Tibial nerve (tissue), 4 donors: ENCODE results near the gene GRIFIN. TPM values are rescaled to one million over a fixed set of nuclear protein-coding genes. Genes with fewer than 3 reads are reported as not detected.

Experiments
- DNase-seq, 2 donors: peaks; one replicate each; pipeline ENCODE4 v3.0.0-alpha.2; 2019; ENCODE audit warnings: low spot score in 2 of 2
- H3K27ac ChIP-seq, 4 donors: fragments of 200-600 bp; sonication (generic) in 3 of 4; one replicate each; pipeline ENCODE4 v1.5.1; 2017 to 2019; ENCODE audit warnings: mild to moderate bottlenecking in 1 of 4
- H3K27me3 ChIP-seq, 2 donors: fragments of 200-600 bp; sonication (generic) in 1 of 2; one replicate each; pipeline versions ENCODE4 v1.5.1 to v1.6.0; 2017 to 2019
- H3K36me3 ChIP-seq, 3 donors: fragments of 200-600 bp; sonication (generic); one replicate each; pipeline ENCODE4 v1.5.1; 2018 to 2019
- H3K4me1 ChIP-seq, 4 donors: fragments of 200-600 bp; sonication (generic) in 3 of 4; one replicate each; pipeline ENCODE4 v1.5.1; 2017 to 2019
- H3K4me3 ChIP-seq, 4 donors: fragments of 200-600 bp; sonication (generic) in 3 of 4; one replicate each; pipeline ENCODE4 v1.5.1; 2017 to 2019; ENCODE audit warnings: mild to moderate bottlenecking in 1 of 4, moderate library complexity in 1 of 4
- H3K9me3 ChIP-seq, 4 donors: fragments of 200-600 bp; sonication (generic) in 3 of 4; one replicate each; pipeline ENCODE4 v1.5.1; 2017 to 2019
- EP300 ChIP-seq, 2 donors: sonication (generic); formaldehyde crosslinking; IDR thresholded peaks; one replicate each; pipeline ENCODE4 v1.6.1; 2017; ENCODE audit warnings: antibody characterized with exemption in 2 of 2, mild to moderate bottlenecking in 1 of 2
- POLR2A ChIP-seq, 2 donors: fragments of 450-650 bp; IDR thresholded peaks; one replicate each; pipeline ENCODE4 v1.6.1; 2017; ENCODE audit warnings: antibody characterized with exemption in 2 of 2, mild to moderate bottlenecking in 2 of 2, moderate library complexity in 2 of 2
- WGBS, 2 donors: methylation state at CpG; one replicate each; pipeline ENCODE4 v1.1.5; 2018; 5-methylcytosine and 5-hydroxymethylcytosine counted together
- total RNA-seq, 4 donors: library from RNA; depleted of rRNA; stranded (reverse); fragments of >200 nt; gene quantifications; one replicate each; pipeline ENCODE4 v1.1.0, GENCODE V29; 2016
- TF ChIP-seq, protein P1 (sequence below), 5 experiments: fragments of 200-600 bp in 3 of 5; fragments of 450-650 bp in 2 of 5; sonication (generic) in 3 of 5; IDR thresholded peaks; one replicate each; pipeline ENCODE4 v1.5.1; 2016 to 2019; ENCODE audit warnings: antibody characterized with exemption in 5 of 5, mild to moderate bottlenecking in 3 of 5, moderate library complexity in 2 of 5

The GRIFIN gene
- total RNA-seq, 4 donors from 2014 or later, result not detected

DNA sequence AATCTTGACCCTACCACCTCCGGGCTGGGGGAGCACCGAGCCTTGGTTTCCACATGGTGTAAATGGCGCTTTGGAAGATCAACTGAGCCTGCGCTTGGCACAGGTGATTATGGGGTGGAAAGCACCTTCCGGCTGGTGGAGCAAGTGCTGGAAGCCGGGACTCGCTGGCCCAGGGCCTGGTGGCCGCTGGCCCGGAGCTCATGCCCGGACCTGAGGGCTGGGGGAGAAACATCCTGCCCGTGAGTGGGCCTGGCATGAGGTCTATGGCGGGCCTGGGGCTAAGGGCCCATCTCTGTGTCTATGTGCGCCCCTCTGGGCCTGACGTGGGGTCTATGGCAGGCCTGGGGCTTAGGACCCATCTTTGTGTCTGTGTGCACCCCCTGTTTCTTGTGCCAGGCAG is 29.2 kb upstream of the GRIFIN start:
- H3K36me3 ChIP-seq, result no peaks in the 10 kb centered on the region
- no peak overlapping the region for H3K4me3 ChIP-seq
- no peak overlapping the region for H3K27ac ChIP-seq
- H3K27me3 ChIP-seq, result peaks cover 0 to 4% of the 10 kb centered on the region in 2 donors
- DNase-seq, result no peak
- TF ChIP-seq EP300 (IDR thresholded peaks at IDR 0.05) (no peak), POLR2A (IDR thresholded peaks at IDR 0.05) (no peak)
- TF ChIP-seq, protein P1, sequence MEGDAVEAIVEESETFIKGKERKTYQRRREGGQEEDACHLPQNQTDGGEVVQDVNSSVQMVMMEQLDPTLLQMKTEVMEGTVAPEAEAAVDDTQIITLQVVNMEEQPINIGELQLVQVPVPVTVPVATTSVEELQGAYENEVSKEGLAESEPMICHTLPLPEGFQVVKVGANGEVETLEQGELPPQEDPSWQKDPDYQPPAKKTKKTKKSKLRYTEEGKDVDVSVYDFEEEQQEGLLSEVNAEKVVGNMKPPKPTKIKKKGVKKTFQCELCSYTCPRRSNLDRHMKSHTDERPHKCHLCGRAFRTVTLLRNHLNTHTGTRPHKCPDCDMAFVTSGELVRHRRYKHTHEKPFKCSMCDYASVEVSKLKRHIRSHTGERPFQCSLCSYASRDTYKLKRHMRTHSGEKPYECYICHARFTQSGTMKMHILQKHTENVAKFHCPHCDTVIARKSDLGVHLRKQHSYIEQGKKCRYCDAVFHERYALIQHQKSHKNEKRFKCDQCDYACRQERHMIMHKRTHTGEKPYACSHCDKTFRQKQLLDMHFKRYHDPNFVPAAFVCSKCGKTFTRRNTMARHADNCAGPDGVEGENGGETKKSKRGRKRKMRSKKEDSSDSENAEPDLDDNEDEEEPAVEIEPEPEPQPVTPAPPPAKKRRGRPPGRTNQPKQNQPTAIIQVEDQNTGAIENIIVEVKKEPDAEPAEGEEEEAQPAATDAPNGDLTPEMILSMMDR (IDR thresholded peaks at IDR 0.05), result no peak
- no peaks in the 10 kb centered on the region for H3K9me3 ChIP-seq
- 85 to 100% methylated on average over 4 to 13 of the region's 14 CpGs for WGBS, 2 donors
- H3K4me1 ChIP-seq, result peaks cover 0 to 23% (median 13%) of the 10 kb centered on the region in 4 donors

DNA sequence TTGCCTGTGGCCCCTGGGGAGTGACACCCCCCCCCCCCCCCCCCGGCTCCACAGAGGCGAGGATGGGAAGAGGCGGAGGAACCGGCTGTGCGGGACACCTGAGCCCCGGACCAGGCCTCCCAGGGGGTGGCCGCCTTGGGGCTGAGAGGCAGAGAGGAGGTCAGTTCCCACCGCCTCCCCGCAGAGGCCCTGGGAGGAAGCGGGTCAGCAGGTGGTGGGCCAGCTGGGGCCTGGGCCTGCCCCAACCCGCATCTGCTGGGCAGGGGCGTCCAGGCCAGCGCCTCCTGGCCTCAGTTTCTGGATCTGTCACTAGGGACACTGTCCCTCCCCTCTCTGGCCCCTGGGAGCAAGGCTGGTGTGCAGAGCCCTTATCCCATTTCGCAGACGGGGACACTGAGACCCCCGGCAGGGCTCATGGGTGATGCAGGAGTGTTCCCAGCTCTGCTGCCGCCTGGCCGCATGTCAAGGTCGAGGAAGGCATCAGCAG is 28.7 kb upstream of the GRIFIN start:
- Histone ChIP-seq H3K9me3 (no peaks in the 10 kb centered on the region), H3K4me1 (peaks cover 0 to 22% (median 12%) of the 10 kb centered on the region in 4 donors), H3K36me3 (no peaks in the 10 kb centered on the region), H3K27me3 (peaks cover 0 to 4% of the 10 kb centered on the region in 2 donors), H3K4me3 (no peak overlapping the region), H3K27ac (no peak overlapping the region)
- DNase-seq, result no peak
- TF ChIP-seq, protein P1 (IDR thresholded peaks at IDR 0.05), result no peak
- no peak for TF ChIP-seq POLR2A (IDR thresholded peaks at IDR 0.05)
- TF ChIP-seq EP300 (IDR thresholded peaks at IDR 0.05), result no peak
- 93 to 100% methylated on average over 3 to 10 of the region's 19 CpGs for WGBS, 2 donors

DNA sequence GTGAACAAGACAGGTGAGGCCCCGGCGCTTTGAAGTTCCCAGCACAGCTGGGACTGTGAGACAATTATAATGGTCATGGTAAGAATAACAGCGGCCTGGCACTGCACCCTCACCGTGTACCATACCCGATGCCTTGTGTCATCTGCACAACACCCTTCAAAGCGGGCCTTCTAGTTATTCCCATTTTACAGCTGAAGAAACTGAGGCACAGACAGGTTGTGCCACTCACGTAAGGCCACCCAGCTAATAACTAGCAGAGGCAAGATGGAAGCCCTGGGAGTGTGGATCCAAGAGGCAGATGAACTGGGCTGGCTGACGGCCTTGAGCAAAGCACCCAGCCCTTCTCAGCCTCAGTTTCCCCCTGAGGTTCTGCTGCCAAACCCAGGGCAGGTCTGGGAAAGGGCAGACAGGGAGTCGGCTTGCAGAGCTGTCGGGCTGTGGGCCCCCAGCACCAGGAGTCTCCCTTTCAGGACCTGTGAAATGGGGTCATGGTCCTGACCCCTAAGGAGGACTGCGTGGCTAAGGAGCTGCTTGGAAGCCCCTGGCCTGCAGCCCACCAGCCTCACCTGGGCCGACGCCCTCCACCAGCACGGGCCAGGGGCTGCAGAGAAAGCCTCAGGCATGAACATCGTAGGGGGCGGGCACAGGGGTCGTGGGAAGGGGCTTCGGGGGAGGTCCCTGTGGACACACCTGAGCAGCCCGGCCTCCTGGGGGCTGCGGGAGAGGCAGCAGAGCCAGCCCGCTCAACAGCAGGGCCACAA is 28.1 kb upstream of the GRIFIN start:
- Histone ChIP-seq H3K4me1 (peaks cover 0 to 17% (median 8%) of the 10 kb centered on the region in 4 donors), H3K27ac (no peak overlapping the region), H3K27me3 (peaks cover 0 to 5% of the 10 kb centered on the region in 2 donors), H3K4me3 (no peak overlapping the region), H3K9me3 (no peaks in the 10 kb centered on the region), H3K36me3 (no peaks in the 10 kb centered on the region)
- no peak for DNase-seq
- TF ChIP-seq, protein P1 (IDR thresholded peaks at IDR 0.05), result no peak
- TF ChIP-seq EP300 (IDR thresholded peaks at IDR 0.05), result no peak
- no peak for TF ChIP-seq POLR2A (IDR thresholded peaks at IDR 0.05)
- 84 to 89% methylated on average over 17 of the region's 21 CpGs for WGBS, 2 donors

DNA sequence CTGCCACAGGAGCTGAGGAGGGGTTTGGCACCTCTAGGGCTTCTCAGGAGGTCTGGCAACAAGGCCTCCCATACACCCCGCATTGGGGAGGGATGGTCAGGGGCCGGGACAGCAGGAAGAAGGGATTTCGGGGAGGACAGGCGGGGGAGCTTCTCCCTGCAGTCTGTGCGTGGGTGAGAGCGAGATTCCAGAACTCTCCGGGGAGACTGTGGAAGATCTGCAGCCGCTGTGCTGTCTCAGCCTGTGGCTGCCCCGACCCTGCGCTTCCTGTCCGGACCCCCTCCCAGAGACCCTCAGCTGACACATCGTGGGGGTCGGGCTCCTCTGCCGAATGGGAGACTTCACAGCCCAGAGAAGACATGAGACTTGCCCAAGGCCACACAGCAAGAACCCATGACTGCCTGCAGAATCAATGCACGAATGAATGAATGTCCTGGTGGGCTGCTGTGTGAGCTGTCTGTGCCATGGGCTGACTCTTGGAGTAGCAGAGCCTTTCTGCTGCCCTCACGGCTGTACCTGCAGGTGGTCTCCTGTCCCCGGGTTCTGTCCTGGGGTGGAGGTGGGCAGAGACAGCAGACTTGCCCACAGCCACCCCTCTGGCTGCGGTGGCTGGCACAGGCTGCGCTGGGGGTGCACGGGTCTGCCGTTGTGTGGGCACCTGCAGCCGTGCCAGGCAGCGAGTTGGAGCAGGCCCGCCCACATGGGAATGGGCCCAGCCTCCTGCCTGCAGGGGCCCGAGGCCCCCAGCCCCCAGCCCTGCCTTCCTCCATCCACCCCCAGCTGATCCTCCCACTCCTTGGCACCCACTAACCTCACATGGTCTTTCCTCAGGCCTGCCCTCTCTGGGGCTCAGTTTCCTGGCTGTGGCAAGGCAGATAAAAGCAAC is 27.1 kb upstream of the GRIFIN start:
- WGBS, 2 donors, result 38 to 47% methylated on average over 13 to 25 of the region's 25 CpGs
- Histone ChIP-seq H3K36me3 (no peaks in the 10 kb centered on the region), H3K4me1 (peaks cover 0 to 10% (median under 1%) of the 10 kb centered on the region in 4 donors), H3K4me3 (no peak overlapping the region), H3K27ac (no peak overlapping the region), H3K9me3 (no peaks in the 10 kb centered on the region), H3K27me3 (peaks cover 0 to 16% of the 10 kb centered on the region in 2 donors)
- no peak for DNase-seq
- TF ChIP-seq, protein P1 (IDR thresholded peaks at IDR 0.05), result no peak
- TF ChIP-seq POLR2A (IDR thresholded peaks at IDR 0.05), result no peak
- no peak for TF ChIP-seq EP300 (IDR thresholded peaks at IDR 0.05)
